Stimulated activated memory B cell treated with anti-CD40 and anti-IgM and Interleukin-4, amounts not matched to agents 10 μg/mL and 1 μg/mL and 100 μg/mL, for 72 hours (primary cell): ENCODE data around the gene GCM1.
A peak's percentile ranks its signal among the peaks of the same experiment; 100 is the strongest.

Experiments used
- ATAC-seq: fragments of 150-1000 bp; cut with Tn5 transposase; 2 replicates; pipeline ENCODE4 v1.10.0; 2021
- H3K27ac Mint-ChIP-seq: one replicate; pipeline ENCODE4 v1.8.0; 2022; ENCODE audit warnings: mild to moderate bottlenecking, mixed read lengths
- H3K27me3 Mint-ChIP-seq: one replicate; pipeline ENCODE4 v1.8.0; 2022; ENCODE audit warnings: mixed read lengths
- H3K36me3 Mint-ChIP-seq: one replicate; pipeline ENCODE4 v1.8.0; 2022; ENCODE audit warnings: mixed read lengths
- H3K4me1 Mint-ChIP-seq: one replicate; pipeline ENCODE4 v1.8.0; 2022; ENCODE audit warnings: mixed read lengths
- H3K4me3 Mint-ChIP-seq: one replicate; pipeline ENCODE4 v1.8.0; 2022; ENCODE audit warnings: mild to moderate bottlenecking, moderate library complexity, mixed read lengths
- H3K9me3 Mint-ChIP-seq: one replicate; pipeline ENCODE4 v1.8.0; 2022; ENCODE audit warnings: mixed read lengths

The GCM1 gene

GRCh38 chr6:53148684-53149083 lies at the start of gene GCM1:
TSS of gene GCM1 (minus strand) at chr6:53148841. CDS start at chr6:53145632, 3,209 bp downstream.
- no peak within 1 kb of the TSS for H3K4me3 Mint-ChIP-seq
- no peaks in the 10 kb centered on the region for H3K9me3 Mint-ChIP-seq
- no peaks in the 10 kb centered on the region for H3K36me3 Mint-ChIP-seq
- no peaks in the 10 kb centered on the region for H3K27me3 Mint-ChIP-seq
- no peak for ATAC-seq
- H3K4me1 Mint-ChIP-seq: no peaks in the 10 kb centered on the region
- H3K27ac Mint-ChIP-seq: no peak within 1 kb of the TSS

GRCh38 chr6:53197553-53197952 lies 48.9 kb upstream of the GCM1 start:
- no peak overlapping the region for H3K4me3 Mint-ChIP-seq
- H3K4me1 Mint-ChIP-seq: peaks cover 65% of the 10 kb centered on the region
- no peak for ATAC-seq
- peaks cover 6% of the 10 kb centered on the region for H3K9me3 Mint-ChIP-seq
- H3K36me3 Mint-ChIP-seq: no peaks in the 10 kb centered on the region
- H3K27ac Mint-ChIP-seq: peak overlapping the region; percentile 62
- H3K27me3 Mint-ChIP-seq: no peaks in the 10 kb centered on the region

GRCh38 chr6:53195048-53195447 lies 46.4 kb upstream of the GCM1 start:
- Mint-ChIP-seq H3K9me3 (peaks cover 6% of the 10 kb centered on the region), H3K4me1 (peaks cover 56% of the 10 kb centered on the region), H3K4me3 (no peak overlapping the region), H3K27ac (peak overlapping the region; percentile 28), H3K27me3 (no peaks in the 10 kb centered on the region), H3K36me3 (no peaks in the 10 kb centered on the region)
- ATAC-seq: no peak

- Mint-ChIP-seq H3K27me3 (no peaks in the 10 kb centered on the region), H3K9me3 (peaks cover 3% of the 10 kb centered on the region), H3K36me3 (no peaks in the 10 kb centered on the region), H3K4me1 (peaks cover 47% of the 10 kb centered on the region), H3K4me3 (no peak overlapping the region), H3K27ac (peak overlapping the region; percentile 48)
- ATAC-seq: no peak
These were observed 44.1 kb upstream of the GCM1 start for GRCh38 chr6:53192682-53193188.

GRCh38 chr6:53189554-53189953 lies 40.9 kb upstream of the GCM1 start:
- Mint-ChIP-seq H3K4me3 (no peak overlapping the region), H3K36me3 (no peaks in the 10 kb centered on the region), H3K4me1 (peaks cover 35% of the 10 kb centered on the region), H3K9me3 (no peaks in the 10 kb centered on the region), H3K27ac (no peak overlapping the region), H3K27me3 (no peaks in the 10 kb centered on the region)
- ATAC-seq: no peak

- Mint-ChIP-seq H3K36me3 (no peaks in the 10 kb centered on the region), H3K4me1 (peaks cover 35% of the 10 kb centered on the region), H3K27me3 (no peaks in the 10 kb centered on the region), H3K4me3 (no peak overlapping the region), H3K27ac (peak overlapping the region; percentile 82), H3K9me3 (no peaks in the 10 kb centered on the region)
- no peak for ATAC-seq
These were observed 40.2 kb upstream of the GCM1 start for GRCh38 chr6:53188833-53189232.

GRCh38 chr6:53180678-53181077 lies 32.0 kb upstream of the GCM1 start:
- no peak overlapping the region for H3K4me3 Mint-ChIP-seq
- ATAC-seq: no peak
- H3K4me1 Mint-ChIP-seq: peaks cover 37% of the 10 kb centered on the region
- peaks cover 6% of the 10 kb centered on the region for H3K36me3 Mint-ChIP-seq
- no peaks in the 10 kb centered on the region for H3K27me3 Mint-ChIP-seq
- no peaks in the 10 kb centered on the region for H3K9me3 Mint-ChIP-seq
- H3K27ac Mint-ChIP-seq: no peak overlapping the region

GRCh38 chr6:53179961-53180651 lies 31.5 kb upstream of the GCM1 start:
- Mint-ChIP-seq H3K27me3 (no peaks in the 10 kb centered on the region), H3K27ac (peak overlapping the region; percentile 19), H3K36me3 (peaks cover 6% of the 10 kb centered on the region), H3K9me3 (no peaks in the 10 kb centered on the region), H3K4me1 (peaks cover 37% of the 10 kb centered on the region), H3K4me3 (no peak overlapping the region)
- ATAC-seq: no peak

GRCh38 chr6:53178837-53179432 lies 30.3 kb upstream of the GCM1 start:
- Mint-ChIP-seq H3K27ac (peak overlapping the region; percentile 19), H3K4me3 (no peak overlapping the region), H3K36me3 (peaks cover 6% of the 10 kb centered on the region), H3K4me1 (peaks cover 39% of the 10 kb centered on the region), H3K27me3 (no peaks in the 10 kb centered on the region), H3K9me3 (no peaks in the 10 kb centered on the region)
- no peak for ATAC-seq

- no peak for ATAC-seq
- H3K27ac Mint-ChIP-seq: no peak overlapping the region
These were observed 26.4 kb upstream of the GCM1 start for GRCh38 chr6:53175027-53175426.

GRCh38 chr6:53172468-53172803 lies 23.8 kb upstream of the GCM1 start:
- Mint-ChIP-seq H3K9me3 (no peaks in the 10 kb centered on the region), H3K4me3 (peak overlapping the region; percentile 65), H3K4me1 (peaks cover 26% of the 10 kb centered on the region), H3K27ac (peak overlapping the region; percentile 71), H3K36me3 (no peaks in the 10 kb centered on the region), H3K27me3 (no peaks in the 10 kb centered on the region)
- no peak for ATAC-seq

More at GRCh38 chr6:53175027-53175426, 26.4 kb upstream of the GCM1 start:
- no peak overlapping the region for H3K4me3 Mint-ChIP-seq
- H3K27me3 Mint-ChIP-seq: no peaks in the 10 kb centered on the region
- no peaks in the 10 kb centered on the region for H3K36me3 Mint-ChIP-seq
- H3K4me1 Mint-ChIP-seq: peaks cover 43% of the 10 kb centered on the region
- no peaks in the 10 kb centered on the region for H3K9me3 Mint-ChIP-seq

- Mint-ChIP-seq H3K9me3 (no peaks in the 10 kb centered on the region), H3K36me3 (no peaks in the 10 kb centered on the region), H3K4me1 (peaks cover 26% of the 10 kb centered on the region), H3K27ac (peak overlapping the region; percentile 71), H3K4me3 (peak overlapping the region; percentile 65), H3K27me3 (no peaks in the 10 kb centered on the region)
- ATAC-seq: peak; percentile 94
These were observed 23.2 kb upstream of the GCM1 start for GRCh38 chr6:53171605-53172467.

- Mint-ChIP-seq H3K4me3 (no peak overlapping the region), H3K9me3 (peaks cover 3% of the 10 kb centered on the region), H3K4me1 (peaks cover 17% of the 10 kb centered on the region), H3K36me3 (no peaks in the 10 kb centered on the region), H3K27ac (no peak overlapping the region), H3K27me3 (no peaks in the 10 kb centered on the region)
- ATAC-seq: no peak
These were observed 20.1 kb upstream of the GCM1 start for GRCh38 chr6:53168516-53169267.

GRCh38 chr6:53165293-53165692 lies 16.7 kb upstream of the GCM1 start:
- Mint-ChIP-seq H3K9me3 (peaks cover 3% of the 10 kb centered on the region), H3K36me3 (no peaks in the 10 kb centered on the region), H3K4me3 (no peak overlapping the region), H3K27ac (no peak overlapping the region), H3K4me1 (peaks cover 11% of the 10 kb centered on the region), H3K27me3 (no peaks in the 10 kb centered on the region)
- ATAC-seq: no peak

- no peak overlapping the region for H3K4me3 Mint-ChIP-seq
- peaks cover 11% of the 10 kb centered on the region for H3K4me1 Mint-ChIP-seq
- no peak overlapping the region for H3K27ac Mint-ChIP-seq
- H3K27me3 Mint-ChIP-seq: no peaks in the 10 kb centered on the region
- H3K36me3 Mint-ChIP-seq: no peaks in the 10 kb centered on the region
- no peak for ATAC-seq
- peaks cover 3% of the 10 kb centered on the region for H3K9me3 Mint-ChIP-seq
These were observed 14.0 kb upstream of the GCM1 start for GRCh38 chr6:53162606-53163005.
